ENCODE data around the gene DUS1L. TPM values are rescaled to one million over a fixed set of nuclear protein-coding genes. Genes with fewer than 3 reads are reported as not detected.

The DUS1L gene
- total RNA-seq, 1 donor from 2014 or later, result 64.6 TPM

DNA sequence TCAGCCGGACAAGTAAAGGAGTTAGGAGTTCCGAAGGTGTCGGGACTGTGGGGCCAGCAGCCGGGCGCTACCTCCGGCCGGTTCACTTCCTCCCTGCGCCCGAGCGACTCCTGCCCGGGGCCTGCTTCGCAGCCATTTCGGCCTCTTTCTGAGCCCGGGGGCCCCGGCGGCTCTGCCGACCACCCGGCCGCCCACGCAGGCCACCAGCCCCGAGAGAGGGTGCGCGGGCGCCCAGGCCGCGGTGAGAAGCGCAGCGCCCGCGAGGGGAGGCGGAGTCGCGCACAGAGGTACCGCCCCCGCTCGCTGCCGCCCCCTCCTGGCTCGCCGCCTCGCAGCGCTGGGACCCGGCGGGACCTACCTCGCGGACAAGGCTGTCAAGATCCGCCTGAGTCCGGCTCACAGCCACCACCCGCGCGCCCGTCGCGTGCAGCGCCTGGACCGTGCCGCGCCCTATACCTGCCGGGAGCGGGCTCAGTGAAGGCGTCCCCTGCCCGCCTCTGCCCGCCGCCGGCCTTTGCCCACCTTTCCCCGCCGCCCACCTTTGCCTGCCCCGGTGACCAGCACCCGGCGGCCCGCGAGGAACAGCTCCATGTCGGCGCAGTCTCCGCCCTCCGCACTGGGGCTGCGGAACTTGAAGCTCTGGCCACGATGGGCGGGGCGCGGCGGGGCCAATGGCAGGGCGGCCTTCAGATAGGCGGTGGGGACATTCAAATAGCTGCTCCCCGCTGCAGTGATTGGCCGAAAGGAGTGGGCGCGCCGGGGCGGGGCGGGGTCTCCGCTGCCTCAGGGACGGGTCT, 28.3 kb downstream of the DUS1L start, which contains the start of gene DCXR:
Gene DCXR, minus strand, starts transcription at position 606 of the 797 bp plus-strand sequence. Its CDS starts 15 bp downstream, at position 591.
- Histone ChIP-seq H3K36me3 (no peaks in the 10 kb centered on the region), H3K4me3 (peak within 1 kb of the TSS; percentile 83), H3K27ac (replicated peaks) (peak within 1 kb of the TSS; percentile 96), H3K4me1 (peaks cover 23% of the 10 kb centered on the region), H3K27me3 (ENCODE audit: low read depth) (peaks cover 4% of the 10 kb centered on the region), H3K9me3 (replicated peaks) (no peaks in the 10 kb centered on the region)
- DNase-seq, result peak; percentile 99
- intact Hi-C loops (cut with micrococcal nuclease), result no loop called here
- TF ChIP-seq, protein P1, sequence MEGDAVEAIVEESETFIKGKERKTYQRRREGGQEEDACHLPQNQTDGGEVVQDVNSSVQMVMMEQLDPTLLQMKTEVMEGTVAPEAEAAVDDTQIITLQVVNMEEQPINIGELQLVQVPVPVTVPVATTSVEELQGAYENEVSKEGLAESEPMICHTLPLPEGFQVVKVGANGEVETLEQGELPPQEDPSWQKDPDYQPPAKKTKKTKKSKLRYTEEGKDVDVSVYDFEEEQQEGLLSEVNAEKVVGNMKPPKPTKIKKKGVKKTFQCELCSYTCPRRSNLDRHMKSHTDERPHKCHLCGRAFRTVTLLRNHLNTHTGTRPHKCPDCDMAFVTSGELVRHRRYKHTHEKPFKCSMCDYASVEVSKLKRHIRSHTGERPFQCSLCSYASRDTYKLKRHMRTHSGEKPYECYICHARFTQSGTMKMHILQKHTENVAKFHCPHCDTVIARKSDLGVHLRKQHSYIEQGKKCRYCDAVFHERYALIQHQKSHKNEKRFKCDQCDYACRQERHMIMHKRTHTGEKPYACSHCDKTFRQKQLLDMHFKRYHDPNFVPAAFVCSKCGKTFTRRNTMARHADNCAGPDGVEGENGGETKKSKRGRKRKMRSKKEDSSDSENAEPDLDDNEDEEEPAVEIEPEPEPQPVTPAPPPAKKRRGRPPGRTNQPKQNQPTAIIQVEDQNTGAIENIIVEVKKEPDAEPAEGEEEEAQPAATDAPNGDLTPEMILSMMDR (IDR thresholded peaks at IDR 0.05; ENCODE audit: borderline replicate concordance), result peak; percentile 87

DNA sequence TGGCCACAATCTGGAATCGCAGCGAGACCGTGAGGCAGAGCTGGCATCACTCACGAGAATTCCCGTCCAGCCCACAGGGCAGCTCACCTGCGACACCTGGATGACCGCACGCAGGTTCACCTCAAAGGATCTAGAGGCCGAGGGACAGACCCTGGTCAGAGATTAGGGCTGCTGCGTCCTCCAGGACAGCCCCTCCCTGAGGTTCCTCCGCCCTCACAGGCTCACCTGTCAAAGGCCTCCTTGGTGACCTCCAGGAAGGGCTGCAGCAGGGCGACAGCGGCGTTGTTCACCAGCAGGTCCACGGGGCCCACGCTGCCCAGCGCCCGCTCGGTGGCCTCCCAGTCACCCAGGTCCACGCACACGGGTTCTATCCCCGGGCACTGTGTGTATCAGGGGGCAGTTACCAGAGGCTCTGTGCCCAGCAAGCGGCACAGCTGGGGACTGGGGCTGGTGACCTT, 28.9 kb downstream of the DUS1L start:
- DNase-seq, result no peak
- peak overlapping the region; percentile 83 for H3K4me3 ChIP-seq
- H3K27ac ChIP-seq (replicated peaks), result peak overlapping the region; percentile 96
- intact Hi-C loops (cut with micrococcal nuclease), result no loop called here
- H3K27me3 ChIP-seq (ENCODE audit: low read depth), result peaks cover 9% of the 10 kb centered on the region
- TF ChIP-seq, protein P1 (IDR thresholded peaks at IDR 0.05; ENCODE audit: borderline replicate concordance), result no peak
- H3K4me1 ChIP-seq, result peaks cover 28% of the 10 kb centered on the region
- no peaks in the 10 kb centered on the region for H3K9me3 ChIP-seq (replicated peaks)
- H3K36me3 ChIP-seq, result no peaks in the 10 kb centered on the region

DNA sequence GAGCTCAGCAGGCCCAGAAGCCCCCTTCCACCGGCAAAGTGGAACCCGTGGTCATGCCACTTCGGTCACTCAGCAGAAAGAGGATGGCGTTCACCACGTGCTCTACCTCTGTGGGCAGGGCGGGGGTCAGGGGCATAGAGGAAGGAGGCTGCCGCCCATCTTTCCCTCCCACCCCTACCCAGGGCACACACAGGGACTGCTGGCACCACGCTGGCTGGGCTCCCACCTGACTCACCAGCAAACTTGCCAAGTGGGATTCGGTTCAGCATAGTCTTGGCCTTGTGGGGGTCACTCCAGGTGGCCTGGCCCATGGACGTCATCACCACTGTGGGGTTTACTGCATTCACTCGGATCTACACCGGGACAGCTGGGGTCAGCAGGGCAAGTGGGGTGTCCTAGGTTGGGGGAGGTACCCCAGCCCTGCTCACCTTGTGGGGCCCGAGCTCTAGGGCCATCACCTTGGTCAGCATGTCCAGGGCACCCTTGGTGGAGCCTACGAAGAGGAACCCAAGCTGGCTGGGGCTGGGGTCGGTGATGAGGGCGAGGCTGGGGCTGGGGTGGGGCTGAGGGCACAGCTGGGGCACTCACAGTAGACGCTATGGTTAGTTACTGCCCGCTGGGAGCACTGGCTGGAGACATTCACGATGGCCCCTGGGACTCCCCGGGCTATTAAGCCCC, 29.5 kb downstream of the DUS1L start:
- intact Hi-C loops (cut with micrococcal nuclease), result no loop called here
- Histone ChIP-seq H3K27ac (replicated peaks) (peak overlapping the region; percentile 96), H3K4me3 (peak overlapping the region; percentile 83), H3K36me3 (no peaks in the 10 kb centered on the region), H3K9me3 (replicated peaks) (no peaks in the 10 kb centered on the region), H3K27me3 (ENCODE audit: low read depth) (peaks cover 9% of the 10 kb centered on the region), H3K4me1 (peaks cover 29% of the 10 kb centered on the region)
- TF ChIP-seq, protein P1 (IDR thresholded peaks at IDR 0.05; ENCODE audit: borderline replicate concordance), result no peak
- no peak for DNase-seq

DNA sequence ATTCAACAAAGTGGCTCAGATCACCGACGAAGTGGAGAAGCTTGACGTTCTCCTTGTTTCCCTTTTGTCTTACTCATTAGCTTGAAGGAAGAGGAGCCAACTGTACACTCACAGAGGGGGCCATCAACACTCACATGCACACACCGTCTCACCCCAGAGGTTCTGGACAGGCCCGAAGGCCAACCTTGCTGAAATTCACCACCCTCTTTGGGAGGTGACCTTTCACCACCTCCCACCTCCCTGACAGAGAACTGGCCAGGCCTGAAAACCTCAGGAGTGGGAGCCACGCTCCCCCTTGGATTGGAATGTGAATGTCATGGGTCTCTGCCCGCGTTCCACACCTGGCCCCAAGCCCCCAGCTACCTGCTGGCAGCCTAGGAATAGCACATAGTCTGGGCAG, 30.1 kb downstream of the DUS1L start:
- Histone ChIP-seq H3K4me1 (peaks cover 36% of the 10 kb centered on the region), H3K27ac (replicated peaks) (no peak overlapping the region), H3K4me3 (no peak overlapping the region), H3K36me3 (no peaks in the 10 kb centered on the region), H3K27me3 (ENCODE audit: low read depth) (peaks cover 9% of the 10 kb centered on the region), H3K9me3 (replicated peaks) (no peaks in the 10 kb centered on the region)
- DNase-seq, result no peak
- intact Hi-C loops (cut with micrococcal nuclease), result no loop called here
- TF ChIP-seq, protein P1 (IDR thresholded peaks at IDR 0.05; ENCODE audit: borderline replicate concordance), result no peak

DNA sequence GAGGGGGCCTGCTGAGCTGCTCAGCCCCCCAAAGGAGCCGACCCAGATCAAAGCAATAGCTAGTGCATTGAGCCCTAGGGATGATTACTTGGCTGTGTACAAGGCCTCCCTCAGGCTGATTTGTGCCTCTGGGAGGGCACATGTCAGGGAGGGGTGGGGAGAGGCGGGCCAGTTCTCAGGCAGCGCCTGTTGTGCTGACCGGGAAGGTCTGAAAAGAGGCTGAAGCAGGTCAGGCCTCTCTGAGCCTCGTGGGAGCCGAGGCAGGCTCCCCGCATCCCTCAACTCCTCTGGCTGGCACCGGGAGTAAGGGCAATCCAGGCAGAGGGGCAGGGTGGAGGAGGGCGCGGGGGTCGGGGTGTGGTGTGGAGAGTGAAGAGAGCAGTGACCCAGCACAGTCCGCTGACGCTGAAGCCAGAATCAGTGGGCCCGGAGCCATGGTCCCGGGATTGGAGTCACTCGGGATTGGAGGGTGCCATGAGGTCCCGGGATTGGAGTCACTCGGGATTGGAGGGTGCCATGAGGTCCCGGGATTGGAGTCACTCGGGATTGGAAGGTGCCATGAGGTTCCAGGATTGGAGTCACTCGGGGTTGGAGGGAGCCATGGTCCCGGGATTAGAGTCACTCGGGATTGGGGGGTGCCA, 31.1 kb downstream of the DUS1L start:
- H3K4me1 ChIP-seq, result peaks cover 46% of the 10 kb centered on the region
- intact Hi-C loops (cut with micrococcal nuclease), result loop anchor here (5.0 kb wide), 1 partner anchor 113 kb away; no protein-coding TSS in a partner anchor
- DNase-seq, result no peak
- no peaks in the 10 kb centered on the region for H3K9me3 ChIP-seq (replicated peaks)
- H3K27ac ChIP-seq (replicated peaks), result no peak overlapping the region
- H3K27me3 ChIP-seq (ENCODE audit: low read depth), result peaks cover 9% of the 10 kb centered on the region
- no peaks in the 10 kb centered on the region for H3K36me3 ChIP-seq
- no peak overlapping the region for H3K4me3 ChIP-seq
- TF ChIP-seq, protein P1 (IDR thresholded peaks at IDR 0.05; ENCODE audit: borderline replicate concordance), result no peak
